Breast epithelium (tissue), 3 donors: ENCODE results near the gene ZNF496.

Source experiments
- POLR2A ChIP-seq: fragments of 450-650 bp; IDR thresholded peaks from one replicate; pipeline ENCODE4 v1.6.1; 2016; ENCODE audit warnings: antibody characterized with exemption, mild to moderate bottlenecking, moderate library complexity
- POLR2AphosphoS5 ChIP-seq, 3 donors: sonication (generic); formaldehyde crosslinking; IDR thresholded peaks; one replicate each; pipeline ENCODE4 v1.6.1; 2017; ENCODE audit warnings: antibody characterized with exemption in 3 of 3
- TF ChIP-seq, protein P1 (sequence below), 3 donors: fragments of 450-650 bp; IDR thresholded peaks; one replicate each; pipeline ENCODE4 v1.5.1; 2016 to 2017; ENCODE audit warnings: antibody characterized with exemption in 3 of 3, mild to moderate bottlenecking in 3 of 3, moderate library complexity in 3 of 3

DNA sequence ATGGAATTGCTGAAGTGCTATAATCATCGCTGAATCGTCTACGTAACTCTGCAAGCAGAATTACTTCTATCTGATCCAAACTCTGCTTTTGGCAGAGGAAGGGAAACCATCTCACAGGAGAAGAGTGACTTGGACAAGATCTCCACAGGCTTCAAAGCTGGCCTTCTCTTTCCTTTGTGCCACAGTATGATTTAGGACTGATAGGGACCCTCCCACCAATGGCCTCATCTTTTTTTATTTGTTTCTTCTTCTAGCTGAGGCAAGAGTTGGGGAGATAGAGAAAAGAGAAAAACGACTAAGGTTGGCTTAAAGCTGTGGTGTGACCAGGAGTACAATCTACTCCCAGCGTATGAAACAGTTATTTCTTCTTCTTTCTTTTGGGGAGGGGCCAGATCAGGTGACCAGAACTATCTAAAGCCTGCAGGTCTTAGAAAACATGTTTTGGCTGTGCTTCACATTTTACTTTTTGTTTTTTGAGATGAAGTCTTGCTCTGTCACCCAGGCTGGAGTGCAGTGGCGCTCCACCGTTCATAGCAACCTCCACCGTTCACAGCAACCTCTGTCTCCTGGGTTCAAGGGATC, 35.0 kb downstream of the ZNF496 start:
- TF ChIP-seq POLR2A (no peak), POLR2AphosphoS5 (IDR thresholded peaks at IDR 0.05) (no peak)
- TF ChIP-seq, protein P1, sequence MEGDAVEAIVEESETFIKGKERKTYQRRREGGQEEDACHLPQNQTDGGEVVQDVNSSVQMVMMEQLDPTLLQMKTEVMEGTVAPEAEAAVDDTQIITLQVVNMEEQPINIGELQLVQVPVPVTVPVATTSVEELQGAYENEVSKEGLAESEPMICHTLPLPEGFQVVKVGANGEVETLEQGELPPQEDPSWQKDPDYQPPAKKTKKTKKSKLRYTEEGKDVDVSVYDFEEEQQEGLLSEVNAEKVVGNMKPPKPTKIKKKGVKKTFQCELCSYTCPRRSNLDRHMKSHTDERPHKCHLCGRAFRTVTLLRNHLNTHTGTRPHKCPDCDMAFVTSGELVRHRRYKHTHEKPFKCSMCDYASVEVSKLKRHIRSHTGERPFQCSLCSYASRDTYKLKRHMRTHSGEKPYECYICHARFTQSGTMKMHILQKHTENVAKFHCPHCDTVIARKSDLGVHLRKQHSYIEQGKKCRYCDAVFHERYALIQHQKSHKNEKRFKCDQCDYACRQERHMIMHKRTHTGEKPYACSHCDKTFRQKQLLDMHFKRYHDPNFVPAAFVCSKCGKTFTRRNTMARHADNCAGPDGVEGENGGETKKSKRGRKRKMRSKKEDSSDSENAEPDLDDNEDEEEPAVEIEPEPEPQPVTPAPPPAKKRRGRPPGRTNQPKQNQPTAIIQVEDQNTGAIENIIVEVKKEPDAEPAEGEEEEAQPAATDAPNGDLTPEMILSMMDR (IDR thresholded peaks at IDR 0.05) = no peak
